Activated B cell treated with CpG ODN at 0.5 μM for 24 hours (primary cell): ENCODE results near the gene SLC12A7. TPM values are rescaled to one million over a fixed set of nuclear protein-coding genes. Genes with fewer than 3 reads are reported as not detected.

Experiments used
- ATAC-seq: fragments of 200-7000 bp; cut with Tn5 transposase; one replicate; pipeline ENCODE4 v1.10.0; 2021; ENCODE audit warnings: low read depth, mild to moderate bottlenecking, moderate library complexity
- CTCF ChIA-PET: fragments of 350-600 bp; sonication (Branson Sonifier 250); formaldehyde crosslinking; loops from one replicate; lab custom pipeline; 2021; ENCODE audit warnings: antibody characterized with exemption; lab: Charles Lee
- POLR2A ChIA-PET: fragments of 350-600 bp; sonication (Branson Sonifier 250); formaldehyde crosslinking; loops from one replicate; lab custom pipeline; 2021; ENCODE audit warnings: antibody characterized with exemption; lab: Charles Lee
- DNase-seq: peaks from one replicate; pipeline ENCODE4 v3.0.0; 2022
- H3K27ac Mint-ChIP-seq: one replicate; pipeline ENCODE4 v1.8.0; 2020; ENCODE audit warnings: mixed read lengths
- H3K27me3 Mint-ChIP-seq: one replicate; pipeline ENCODE4 v1.8.0; 2021; ENCODE audit warnings: mixed read lengths
- H3K36me3 Mint-ChIP-seq: one replicate; pipeline ENCODE4 v1.8.0; 2021; ENCODE audit warnings: low read depth, mixed read lengths
- H3K4me1 Mint-ChIP-seq: one replicate; pipeline ENCODE4 v1.8.0; 2021; ENCODE audit warnings: mixed read lengths
- H3K4me3 Mint-ChIP-seq: one replicate; pipeline ENCODE4 v1.8.0; 2020; ENCODE audit warnings: mild to moderate bottlenecking, mixed read lengths
- H3K9me3 Mint-ChIP-seq: one replicate; pipeline ENCODE4 v1.8.0; 2020; ENCODE audit warnings: mixed read lengths
- CTCF ChIP-seq: fragments of 200-600 bp; IDR thresholded peaks from one replicate; pipeline ENCODE4 v1.8.0; 2022; ENCODE audit warnings: antibody characterized with exemption, mild to moderate bottlenecking
- intact Hi-C: fragments of 100-400 bp; cut with micrococcal nuclease; formaldehyde crosslinking; loops from one replicate; pipeline ENCODE4 v1.15.1; 2024
- total RNA-seq: library from RNA; stranded (reverse); gene quantifications from 2 replicates; pipeline ENCODE4 v1.2.3, GENCODE V29; 2022

The SLC12A7 gene
- total RNA-seq, 1 donor from 2014 or later, result 23.3 TPM

GRCh38 chr5:1108865-1109174 is 3.0 kb downstream of the SLC12A7 start:
- H3K4me1 Mint-ChIP-seq, result peaks cover 61% of the 10 kb centered on the region
- peaks cover 2% of the 10 kb centered on the region for H3K36me3 Mint-ChIP-seq
- ChIA-PET CTCF (no interaction called here), POLR2A (no interaction called here)
- no peaks in the 10 kb centered on the region for H3K9me3 Mint-ChIP-seq
- DNase-seq, result no peak
- H3K27ac Mint-ChIP-seq, result peak overlapping the region; percentile 35
- ATAC-seq, result no peak
- intact Hi-C loops, result no loop called here
- TF ChIP-seq CTCF, result no peak
- H3K27me3 Mint-ChIP-seq, result peaks cover 2% of the 10 kb centered on the region
- peak overlapping the region; percentile 32 for H3K4me3 Mint-ChIP-seq

GRCh38 chr5:1108023-1108864 is 3.6 kb downstream of the SLC12A7 start:
- H3K9me3 Mint-ChIP-seq, result no peaks in the 10 kb centered on the region
- H3K27me3 Mint-ChIP-seq, result peaks cover 2% of the 10 kb centered on the region
- H3K4me3 Mint-ChIP-seq, result peak overlapping the region; percentile 32
- ATAC-seq (no peak), DNase-seq (no peak)
- H3K4me1 Mint-ChIP-seq, result peaks cover 66% of the 10 kb centered on the region
- intact Hi-C loops, result no loop called here
- no peak for TF ChIP-seq CTCF
- ChIA-PET CTCF (no interaction called here), POLR2A (no interaction called here)
- peak overlapping the region; percentile 35 for H3K27ac Mint-ChIP-seq
- peaks cover 2% of the 10 kb centered on the region for H3K36me3 Mint-ChIP-seq

- no peak for TF ChIP-seq CTCF
- Mint-ChIP-seq H3K27me3 (no peaks in the 10 kb centered on the region), H3K9me3 (no peaks in the 10 kb centered on the region), H3K27ac (no peak overlapping the region), H3K4me3 (peak overlapping the region; percentile 11), H3K4me1 (peaks cover 65% of the 10 kb centered on the region), H3K36me3 (peaks cover 2% of the 10 kb centered on the region)
- ATAC-seq (no peak), DNase-seq (no peak)
- CTCF ChIA-PET, result interaction anchor here (1.2 kb wide), 1 partner anchor 26 kb away, joined by 3 read pairs; no protein-coding TSS in a partner anchor
- intact Hi-C loops, result no loop called here
- POLR2A ChIA-PET, result no interaction called here
These were observed 4.5 kb downstream of the SLC12A7 start for GRCh38 chr5:1107167-1108022.

GRCh38 chr5:1106385-1107166 is 5.3 kb downstream of the SLC12A7 start:
- no peak overlapping the region for H3K27ac Mint-ChIP-seq
- DNase-seq (no peak), ATAC-seq (no peak)
- ChIA-PET CTCF (interaction anchor here (1.2 kb wide), 1 partner anchor 27 kb away, joined by 3 read pairs; no protein-coding TSS in a partner anchor), POLR2A (interaction anchor here (0.8 to 1.9 kb wide), 3 partner anchors 27 to 398 kb away, joined by 3 to 8 read pairs (median 5); no protein-coding TSS in a partner anchor)
- peaks cover 2% of the 10 kb centered on the region for H3K36me3 Mint-ChIP-seq
- TF ChIP-seq CTCF, result no peak
- intact Hi-C loops, result no loop called here
- no peaks in the 10 kb centered on the region for H3K9me3 Mint-ChIP-seq
- H3K4me3 Mint-ChIP-seq, result peak overlapping the region; percentile 11
- H3K4me1 Mint-ChIP-seq, result peaks cover 69% of the 10 kb centered on the region
- H3K27me3 Mint-ChIP-seq, result no peaks in the 10 kb centered on the region
